T-helper 1 cell (primary cell): Measurements from ENCODE around the gene ZBTB38.

ENCODE experiments used
- DNase-seq, 5 donors: peaks; one replicate each; pipeline ENCODE4 v3.0.0-alpha.2; 2012 to 2020
- total RNA-seq, 4 donors: gene quantifications; one replicate each; lab custom pipeline; 2026; lab: John Stamatoyannopoulos, UW

The ZBTB38 gene
- 51.3 to 111 (median 100) reads per million in 4 donors for total RNA-seq

GRCh38 chr3:141368062-141368924 lies at the start of gene ZBTB38:
ZBTB38 (plus strand) TSS chr3:141368504; CDS start chr3:141442389, 73,885 bp downstream.
- no peak for DNase-seq

- no peak for DNase-seq
Observed at GRCh38 chr3:141320399-141321108, 47.8 kb upstream of the ZBTB38 start.

DNA sequence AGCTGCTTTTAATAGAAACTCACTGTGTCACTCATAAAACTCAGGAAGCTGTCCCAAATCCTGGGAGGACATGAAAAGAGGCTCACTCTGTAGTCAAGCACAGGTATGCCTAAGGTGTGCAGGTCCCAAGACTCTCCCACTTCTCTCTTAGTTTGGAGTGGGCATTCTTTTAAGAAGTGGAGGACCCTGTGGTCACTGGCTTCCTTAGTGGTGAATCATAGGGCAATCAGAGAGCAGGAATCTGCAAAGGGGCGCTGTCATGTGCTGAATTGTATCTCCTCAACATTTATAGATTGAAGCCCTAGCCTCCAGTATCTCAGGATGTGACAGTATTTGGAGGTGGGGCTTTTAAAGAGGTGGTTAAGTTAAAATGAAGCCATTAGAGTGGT lies 47.2 kb upstream of the ZBTB38 start:
- no peak for DNase-seq

DNA sequence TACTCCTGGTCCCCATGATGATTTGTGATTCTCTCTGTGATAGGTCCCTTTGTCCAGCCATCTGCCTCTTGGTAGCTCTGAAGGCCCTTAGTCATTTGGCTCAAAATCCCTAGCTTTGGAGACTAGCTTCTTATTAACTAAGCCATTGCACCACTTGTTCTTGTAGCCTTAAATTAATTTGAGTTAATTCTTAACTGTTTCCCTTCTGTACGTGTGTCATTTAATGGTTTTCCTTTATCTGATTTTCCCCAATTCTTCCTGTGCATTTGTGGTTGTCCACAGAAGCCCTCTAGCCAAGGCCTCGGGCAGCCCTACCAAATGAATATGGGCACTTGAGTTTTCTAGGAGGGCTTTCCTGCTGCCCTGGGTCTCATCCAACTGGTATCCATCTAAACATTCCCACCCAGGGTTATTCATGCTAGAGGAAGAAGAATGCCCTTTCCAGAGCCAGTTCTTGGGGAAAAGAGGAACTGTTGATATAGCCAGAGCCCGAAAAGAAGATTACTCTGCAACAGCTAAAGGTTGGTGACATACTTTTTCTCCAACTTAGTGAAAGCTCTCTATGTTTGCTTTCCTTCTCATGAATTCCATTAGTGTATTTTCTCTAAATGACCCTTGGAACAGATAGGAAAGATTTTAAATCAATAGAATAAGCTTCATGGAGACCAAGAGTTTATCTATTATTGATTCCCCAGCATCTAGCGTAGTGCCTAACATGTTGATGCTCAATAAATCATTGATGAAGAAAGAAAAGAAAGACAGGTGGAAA lies 44.2 kb upstream of the ZBTB38 start:
- no peak for DNase-seq

GRCh38 chr3:141326123-141326522 lies 42.2 kb upstream of the ZBTB38 start:
- no peak for DNase-seq

- no peak for DNase-seq
Observed at GRCh38 chr3:141326626-141327025, 41.7 kb upstream of the ZBTB38 start.

GRCh38 chr3:141328286-141329166 lies 39.8 kb upstream of the ZBTB38 start:
- DNase-seq, result no peak

- DNase-seq, result no peak
Observed at GRCh38 chr3:141330235-141330634, 38.1 kb upstream of the ZBTB38 start.

- no peak for DNase-seq
Observed at GRCh38 chr3:141330718-141331376, 37.5 kb upstream of the ZBTB38 start.

- DNase-seq, result no peak
Observed at GRCh38 chr3:141331377-141332318, 36.7 kb upstream of the ZBTB38 start.

GRCh38 chr3:141332416-141332815 lies 35.9 kb upstream of the ZBTB38 start:
- no peak for DNase-seq

DNA sequence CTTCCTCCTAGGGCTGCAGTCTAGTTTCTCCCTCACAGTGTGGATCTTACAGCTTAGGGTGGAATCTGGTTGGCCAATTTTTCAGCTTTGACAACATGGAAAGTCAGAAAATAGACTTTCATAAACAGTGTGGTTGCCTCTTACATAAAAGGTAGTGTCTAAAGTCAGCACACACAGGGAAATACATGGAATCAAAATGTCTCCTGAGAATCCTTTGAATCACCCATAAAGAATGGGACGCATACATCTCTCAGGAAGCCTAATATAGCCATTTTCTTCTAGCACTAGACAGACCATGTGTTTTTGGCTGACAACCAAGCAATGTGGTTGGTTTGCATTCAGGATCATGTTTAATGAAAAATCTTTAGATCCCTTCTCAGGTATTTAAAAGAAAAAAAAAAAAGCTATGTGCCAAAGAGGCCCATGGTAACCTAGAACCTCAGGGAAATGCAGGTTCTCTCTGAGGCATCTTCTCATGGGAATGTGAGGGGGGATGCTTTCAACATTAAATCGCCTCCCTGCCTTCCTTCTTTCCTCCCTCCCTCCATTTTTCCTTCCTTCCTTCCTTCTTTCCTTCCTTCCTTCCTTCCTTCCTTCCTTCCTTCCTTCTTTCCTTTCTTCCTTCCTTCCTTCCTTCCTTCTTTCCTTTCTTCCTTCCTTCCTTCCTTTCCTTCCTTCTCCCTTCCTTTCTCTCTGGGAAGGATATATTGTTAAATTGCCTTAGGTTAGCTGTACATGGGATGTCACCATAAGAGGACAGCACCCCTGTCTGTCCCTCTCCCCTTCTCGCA lies 34.3 kb upstream of the ZBTB38 start:
- DNase-seq, result no peak

DNA sequence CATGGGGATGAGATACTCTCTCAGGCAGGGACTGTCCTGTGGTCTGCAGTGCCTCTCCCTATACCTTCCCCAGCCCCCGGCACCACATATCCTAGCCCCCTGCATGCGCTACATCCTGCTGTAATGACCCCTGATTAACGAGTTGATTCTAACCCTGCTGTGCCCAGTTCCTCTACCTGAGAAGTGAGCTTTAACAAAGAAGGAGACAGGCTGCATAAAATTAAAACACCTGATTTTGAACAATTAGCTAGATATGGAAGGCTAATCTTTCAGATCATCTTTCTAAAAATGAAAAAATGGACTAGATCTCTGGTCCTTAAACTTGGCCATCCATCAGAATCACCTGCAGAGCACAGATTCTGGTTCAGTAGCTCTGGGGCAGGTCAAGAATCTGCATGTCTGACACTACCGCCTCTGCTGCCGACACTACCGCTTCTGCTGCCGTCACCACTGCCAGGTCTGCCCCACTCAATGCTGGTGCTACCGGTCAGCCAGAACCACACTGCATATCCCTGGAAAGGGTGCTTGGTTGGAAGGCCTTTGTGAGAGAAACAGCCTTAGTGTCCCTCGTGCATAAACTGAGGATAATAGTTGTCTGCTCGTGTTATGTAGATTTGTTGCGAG lies 33.6 kb upstream of the ZBTB38 start:
- DNase-seq, result no peak

GRCh38 chr3:141335531-141336061 lies 32.7 kb upstream of the ZBTB38 start:
- no peak for DNase-seq

GRCh38 chr3:141336672-141337522 lies 31.4 kb upstream of the ZBTB38 start:
- DNase-seq, result no peak

- no peak for DNase-seq
Observed at GRCh38 chr3:141337523-141337854, 30.8 kb upstream of the ZBTB38 start.

DNA sequence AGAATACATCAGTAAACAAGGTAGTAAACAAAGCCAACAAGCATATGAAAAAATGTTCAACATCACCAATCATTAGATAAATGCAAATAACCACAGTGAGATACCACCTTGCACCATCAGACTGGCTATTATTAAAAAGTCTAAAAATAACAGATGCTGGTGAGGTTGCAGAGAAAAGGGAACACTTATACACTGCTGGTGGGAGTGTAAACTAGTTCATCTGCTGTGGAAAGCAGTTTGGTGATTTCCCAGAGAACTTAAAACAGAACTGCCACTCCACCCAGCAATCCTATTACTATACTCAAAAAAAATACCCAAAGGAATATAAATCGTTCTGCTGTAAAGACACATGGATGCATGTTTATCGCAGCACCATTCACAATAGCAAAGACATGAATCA lies 30.3 kb upstream of the ZBTB38 start:
- no peak for DNase-seq

DNA sequence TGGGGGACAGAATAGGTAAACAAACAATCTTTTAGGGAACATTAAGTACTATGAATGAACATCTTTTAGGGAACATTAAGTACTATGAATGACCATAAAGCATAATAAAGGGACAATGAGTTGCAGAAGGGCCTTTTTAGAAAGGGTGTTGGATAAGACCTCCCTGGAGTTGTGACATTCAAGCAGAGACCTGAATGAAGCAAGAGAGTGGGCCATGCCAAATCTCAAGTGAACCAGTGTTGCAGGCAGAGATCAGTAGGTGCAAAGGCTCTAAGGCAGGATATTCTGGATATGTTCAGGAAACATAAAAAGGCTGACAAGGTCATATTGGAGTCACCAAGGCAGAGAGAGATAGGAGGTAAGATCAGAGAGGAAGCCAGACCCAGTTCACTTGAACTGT lies 29.4 kb upstream of the ZBTB38 start:
- DNase-seq, result no peak
